Stomach (tissue), 9 donors: ENCODE results near the gene SYCP2. TPM values are rescaled to one million over a fixed set of nuclear protein-coding genes. Genes with fewer than 3 reads are reported as not detected.
A peak's percentile ranks its signal among the peaks of the same experiment; 100 is the strongest.

Experiments
- DNase-seq, 2 donors: peaks; one replicate each; pipeline versions ENCODE4 v3.0.0 to v3.0.0-alpha.2; 2013 to 2019
- H3K27ac ChIP-seq, 5 donors: fragments of 200-600 bp in 4 of 5; sonication (generic) in 4 of 5; one replicate each; pipeline ENCODE4 v1.5.1; 2013 to 2019; ENCODE audit warnings: mild to moderate bottlenecking in 1 of 5, moderate library complexity in 1 of 5
- H3K27me3 ChIP-seq, 3 donors: fragments of 200-600 bp; sonication (generic); one replicate each; pipeline ENCODE4 v1.5.1; 2017 to 2019; ENCODE audit warnings: mixed run types in 1 of 3
- H3K36me3 ChIP-seq, 4 donors: fragments of 200-600 bp; sonication (generic); 1 replicate in 3 of 4; 2 replicates in 1 of 4; pipeline ENCODE4 v1.5.1; 2016 to 2019
- H3K4me1 ChIP-seq, 4 donors: fragments of 200-600 bp; sonication (generic); one replicate each; pipeline ENCODE4 v1.5.1; 2016 to 2019
- H3K4me3 ChIP-seq, 4 donors: fragments of 200-600 bp; sonication (generic) in 3 of 4; one replicate each; pipeline ENCODE4 v1.5.1; 2016 to 2019; ENCODE audit warnings: mild to moderate bottlenecking in 1 of 4
- H3K9me3 ChIP-seq, 4 donors: fragments of 200-600 bp; sonication (generic); one replicate each; pipeline ENCODE4 v1.5.1; 2016 to 2019
- CTCF ChIP-seq, 7 experiments: fragments of 450-650 bp in 4 of 7; fragments of 200-600 bp in 3 of 7; sonication (generic) in 3 of 7; IDR thresholded peaks; one replicate each; pipeline ENCODE4 v1.5.1; 2016 to 2019; ENCODE audit warnings: antibody characterized with exemption in 7 of 7, control low read depth in 2 of 7, mild to moderate bottlenecking in 1 of 7
- EP300 ChIP-seq: sonication (generic); formaldehyde crosslinking; IDR thresholded peaks from one replicate; pipeline ENCODE4 v1.6.1; 2017; ENCODE audit warnings: antibody characterized with exemption
- POLR2A ChIP-seq, 4 donors: fragments of 450-650 bp; IDR thresholded peaks; one replicate each; pipeline ENCODE4 v1.6.1; 2016; ENCODE audit warnings: antibody characterized with exemption in 4 of 4, control low read depth in 2 of 4, mild to moderate bottlenecking in 1 of 4, moderate library complexity in 1 of 4
- POLR2AphosphoS5 ChIP-seq, 3 donors: sonication (generic); formaldehyde crosslinking; IDR thresholded peaks; one replicate each; pipeline ENCODE4 v1.6.1; 2016; ENCODE audit warnings: antibody characterized with exemption in 3 of 3
- WGBS, 5 donors: extraction: QIAGEN DNeasy Blood & Tissue Kit in 3 of 5; methylation state at CpG; one replicate each; pipeline versions ENCODE4 v1.1.5 to v1.1.7; 2013 to 2018; 5-methylcytosine and 5-hydroxymethylcytosine counted together
- intact Hi-C: fragments of 100-400 bp; cut with DNase I; formaldehyde crosslinking; loops from one replicate; pipeline ENCODE4 v1.15.1; 2023; ENCODE audit warnings: low total_unique reads
- polyA plus RNA-seq, 3 donors: library from polyadenylated mRNA; stranded (reverse); fragments of 200-250 nt; gene quantifications; one replicate each; pipeline ENCODE4 v1.2.3, GENCODE V29; 2013
- total RNA-seq, 5 donors: library from RNA; depleted of rRNA; stranded (reverse); fragments of >200 nt; gene quantifications; one replicate each; pipeline versions ENCODE4 v1.1.0 to v1.2.3, GENCODE V29; 2014 to 2016
- donor health status: healthy with polysubstance abuse.
- donor health status: Bipolar disorder and iron deficiency.
- donor health status: healthy.

The SYCP2 gene
- total and polyA plus RNA-seq, 8 donors = 1.4 to 14.6 (median 6.7) TPM

- H3K27ac ChIP-seq = no peak overlapping the region
- H3K4me1 ChIP-seq = peaks cover 0 to 11% (median 0%) of the 10 kb centered on the region in 4 donors
- intact Hi-C loops = no loop called here
- no peak overlapping the region for H3K4me3 ChIP-seq
- 76 to 85% (median 82%) methylated on average over 20 to 21 of the region's 21 CpGs for WGBS, 5 donors
- H3K36me3 ChIP-seq = no peaks in the 10 kb centered on the region
- no peak for DNase-seq
- TF ChIP-seq POLR2A (IDR thresholded peaks at IDR 0.05) (no peak), CTCF (IDR thresholded peaks at IDR 0.05) (no peak), EP300 (no peak), POLR2AphosphoS5 (IDR thresholded peaks at IDR 0.05) (no peak)
- H3K27me3 ChIP-seq = peaks cover 0 to 16% (median 0%) of the 10 kb centered on the region in 3 donors
- no peaks in the 10 kb centered on the region for H3K9me3 ChIP-seq
Observed at GRCh38 chr20:59822291-59823029, 111.0 kb downstream of the SYCP2 start.

DNA sequence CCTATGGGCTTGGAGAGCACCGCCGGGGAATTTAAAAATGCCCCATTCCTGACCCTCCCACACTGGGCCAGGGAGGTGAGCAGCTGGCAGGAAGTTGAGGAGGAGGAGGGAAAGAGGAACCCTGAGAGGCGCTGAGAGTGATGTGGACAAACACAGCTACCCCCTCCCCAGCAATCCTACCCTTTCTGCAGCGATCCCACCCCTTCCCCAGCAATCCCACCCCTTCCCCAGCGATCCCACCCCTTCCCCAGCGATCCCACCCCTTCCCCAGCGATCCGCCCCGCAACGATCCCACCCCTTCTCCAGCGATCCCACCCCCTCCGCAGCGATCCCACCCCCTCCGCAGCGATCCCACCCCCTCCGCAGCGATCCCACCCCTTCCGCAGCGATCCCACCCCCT lies 111.6 kb downstream of the SYCP2 start:
- no peak for DNase-seq
- no peaks in the 10 kb centered on the region for H3K9me3 ChIP-seq
- H3K27ac ChIP-seq = no peak overlapping the region
- peaks cover 0 to 16% (median 0%) of the 10 kb centered on the region in 3 donors for H3K27me3 ChIP-seq
- WGBS, 5 donors = 75 to 85% (median 78%) methylated on average over 4 to 18 of the region's 19 CpGs
- H3K36me3 ChIP-seq = no peaks in the 10 kb centered on the region
- H3K4me3 ChIP-seq = no peak overlapping the region
- H3K4me1 ChIP-seq = peaks cover 0 to 11% (median 0%) of the 10 kb centered on the region in 4 donors
- intact Hi-C loops = no loop called here
- TF ChIP-seq POLR2A (IDR thresholded peaks at IDR 0.05) (no peak), EP300 (no peak), CTCF (IDR thresholded peaks at IDR 0.05) (no peak)

DNA sequence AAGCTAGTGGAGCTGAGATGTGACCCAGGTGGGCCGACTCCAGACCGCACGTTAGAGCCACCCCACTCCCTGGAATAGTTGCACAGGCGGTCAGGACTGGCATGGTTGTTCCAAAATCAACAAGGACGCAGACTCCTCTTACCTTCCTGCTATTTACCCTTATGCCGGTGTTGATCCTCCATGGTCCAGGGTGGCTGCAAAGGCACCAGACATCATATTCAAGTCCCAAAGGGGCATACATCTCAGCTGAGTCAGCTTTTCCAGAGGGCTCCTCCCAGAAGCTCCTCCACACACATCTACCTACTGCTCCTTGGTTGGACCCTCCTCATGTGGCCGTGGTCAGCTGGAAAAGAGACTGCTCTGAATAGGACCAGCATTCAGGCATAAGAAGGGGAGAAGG lies 112.2 kb downstream of the SYCP2 start:
- Histone ChIP-seq H3K4me3 (no peak overlapping the region), H3K27ac (no peak overlapping the region), H3K27me3 (peaks cover 0 to 16% (median 0%) of the 10 kb centered on the region in 3 donors), H3K4me1 (peaks cover 0 to 11% (median 0%) of the 10 kb centered on the region in 4 donors), H3K9me3 (no peaks in the 10 kb centered on the region), H3K36me3 (no peaks in the 10 kb centered on the region)
- intact Hi-C loops = no loop called here
- no peak for DNase-seq
- no peak for TF ChIP-seq POLR2A (IDR thresholded peaks at IDR 0.05)
- no peak for TF ChIP-seq EP300
- TF ChIP-seq POLR2AphosphoS5 (IDR thresholded peaks at IDR 0.05) = no peak
- no peak for TF ChIP-seq CTCF (IDR thresholded peaks at IDR 0.05)
- 91 to 97% (median 93%) methylated on average over 6 to 7 of the region's 7 CpGs for WGBS, 5 donors

GRCh38 chr20:59820204-59821041 lies 113.0 kb downstream of the SYCP2 start:
- H3K4me3 ChIP-seq = no peak overlapping the region
- peak in 1 of 2 donors; percentile 40 for DNase-seq
- no peaks in the 10 kb centered on the region for H3K9me3 ChIP-seq
- TF ChIP-seq EP300 (no peak), CTCF (IDR thresholded peaks at IDR 0.05) (no peak), POLR2A (IDR thresholded peaks at IDR 0.05) (no peak), POLR2AphosphoS5 (IDR thresholded peaks at IDR 0.05) (no peak)
- intact Hi-C loops = no loop called here
- no peaks in the 10 kb centered on the region for H3K36me3 ChIP-seq
- no peak overlapping the region for H3K27ac ChIP-seq
- H3K27me3 ChIP-seq = peaks cover 0 to 16% (median 0%) of the 10 kb centered on the region in 3 donors
- WGBS, 5 donors = 66 to 71% (median 68%) methylated on average over 11 of the region's 11 CpGs
- H3K4me1 ChIP-seq = peaks cover 0 to 11% (median 0%) of the 10 kb centered on the region in 4 donors
